Spleen (tissue), 11 donors: ENCODE measurements around the gene ABHD2. TPM values are rescaled to one million over a fixed set of nuclear protein-coding genes. Genes with fewer than 3 reads are reported as not detected.

Experiments
- DNase-seq: peaks from one replicate; pipeline ENCODE4 v3.0.0-alpha.2; 2020
- H3K27ac ChIP-seq, 8 donors: fragments of 200-600 bp; sonication (generic) in 7 of 8; 1 replicate in 4 of 8; 2 replicates in 4 of 8; pipeline versions ENCODE4 v1.5.0 to v1.8.0; 2016 to 2021; ENCODE audit warnings: inconsistent platforms in 4 of 8, mild to moderate bottlenecking in 4 of 8, moderate library complexity in 1 of 8
- H3K27me3 ChIP-seq, 7 donors: fragments of 200-600 bp; sonication (generic) in 6 of 7; replicated peaks in 1 of 7; 1 replicate in 4 of 7; 2 replicates in 3 of 7; pipeline versions ENCODE4 v1.5.0 to v1.8.0; 2016 to 2021; ENCODE audit warnings: inconsistent platforms in 3 of 7, mild to moderate bottlenecking in 1 of 7
- H3K36me3 ChIP-seq, 6 donors: fragments of 200-600 bp; sonication (generic) in 5 of 6; 1 replicate in 4 of 6; 2 replicates in 2 of 6; pipeline versions ENCODE4 v1.5.0 to v1.8.0; 2016 to 2021; ENCODE audit warnings: inconsistent platforms in 2 of 6
- H3K4me1 ChIP-seq, 6 donors: fragments of 200-600 bp; sonication (generic) in 5 of 6; 1 replicate in 3 of 6; 2 replicates in 3 of 6; pipeline versions ENCODE4 v1.5.0 to v1.8.0; 2016 to 2021; ENCODE audit warnings: inconsistent platforms in 3 of 6
- H3K4me3 ChIP-seq, 8 donors: fragments of 200-600 bp; sonication (generic) in 7 of 8; 1 replicate in 4 of 8; 2 replicates in 4 of 8; pipeline versions ENCODE4 v1.5.0 to v1.8.0; 2016 to 2021; ENCODE audit warnings: inconsistent platforms in 4 of 8, mild to moderate bottlenecking in 4 of 8, moderate library complexity in 2 of 8
- H3K9me3 ChIP-seq, 8 donors: fragments of 200-600 bp; sonication (generic) in 7 of 8; 1 replicate in 4 of 8; 2 replicates in 4 of 8; pipeline versions ENCODE4 v1.5.0 to v1.8.0; 2016 to 2021; ENCODE audit warnings: inconsistent platforms in 4 of 8
- POLR2A ChIP-seq, 3 donors: fragments of 450-650 bp; IDR thresholded peaks; one replicate each; pipeline ENCODE4 v1.5.1; 2017; ENCODE audit warnings: antibody characterized with exemption in 3 of 3, mild to moderate bottlenecking in 1 of 3
- POLR2AphosphoS5 ChIP-seq, 3 donors: sonication (generic); formaldehyde crosslinking; IDR thresholded peaks; one replicate each; pipeline ENCODE4 v1.5.1; 2017; ENCODE audit warnings: antibody characterized with exemption in 3 of 3
- WGBS, 5 donors: extraction: QIAGEN DNeasy Blood & Tissue Kit in 3 of 5; methylation state at CpG; one replicate each; pipeline versions ENCODE4 v1.1.5 to v1.1.7; 2013 to 2018; 5-methylcytosine and 5-hydroxymethylcytosine counted together
- intact Hi-C: fragments of 100-400 bp; cut with DNase I; formaldehyde crosslinking; loops from one replicate; pipeline ENCODE4 v1.15.0; 2023; ENCODE audit warnings: low total_unique reads
- polyA plus RNA-seq, 3 donors: library from polyadenylated mRNA; stranded (reverse); fragments of 200-250 nt; gene quantifications; one replicate each; pipeline ENCODE4 v1.2.1, GENCODE V29; 2013
- total RNA-seq, 7 donors: library from RNA; depleted of rRNA in 3 of 7; stranded (reverse); fragments of >200 nt in 3 of 7; fragmentation: NEBNext Ultra II Directional in 4 of 7; extraction: Animal tissue kit (Norgen Biotek cat#: 25700) in 4 of 7; gene quantifications; one replicate each; pipeline versions ENCODE4 v1.1.0 to v1.2.1, GENCODE V29; 2016 to 2021
- TF ChIP-seq, protein P1 (sequence below), 11 experiments: fragments of 200-600 bp in 7 of 11; fragments of 450-650 bp in 4 of 11; sonication (generic) in 4 of 11; IDR thresholded peaks in 8 of 11; conservative IDR thresholded peaks in 3 of 11; 1 replicate in 7 of 11; 2 replicates in 4 of 11; pipeline versions ENCODE4 v1.4.0 to v1.8.0; 2016 to 2021; ENCODE audit warnings: antibody characterized with exemption in 11 of 11, inconsistent platforms in 4 of 11, mild to moderate bottlenecking in 1 of 11
- donor health status: healthy with polysubstance abuse.
- donor health status: DM: no; HTN: no; CAD: no; lungs with moderate emphysema.
- donor health status: DM: no; HTN: no; CAD: no.
- donor health status: Bipolar disorder and iron deficiency.
- donor health status: healthy.
- donor health status: DM: no; HTN: no; CAD: no.
- donor health status: DM: yes; HTN: yes; CAD: no.

The ABHD2 gene
- total and polyA plus RNA-seq, 10 donors, result 2.1 to 158 (median 106) TPM

DNA sequence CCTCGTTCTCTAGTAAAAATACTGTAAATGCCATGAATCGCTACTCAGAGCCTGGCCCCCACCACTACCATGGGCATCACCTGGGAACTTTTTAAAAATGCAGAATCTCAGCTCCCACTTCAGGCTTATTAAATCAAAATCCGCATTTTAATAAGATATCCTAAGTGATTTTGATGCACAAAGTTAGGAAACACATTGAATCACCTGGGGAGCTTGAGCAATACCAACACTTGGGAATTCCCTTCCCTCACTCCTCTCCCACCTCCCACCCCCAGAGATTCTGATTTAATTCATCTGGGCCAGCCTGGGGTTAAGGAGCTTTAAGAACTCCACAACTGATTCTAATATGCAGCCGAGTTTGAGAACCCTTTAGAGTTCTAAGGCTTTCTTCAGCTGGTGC is 106.4 kb downstream of the ABHD2 start:
- H3K4me1 ChIP-seq, result peaks cover 0 to 15% (median 3%) of the 10 kb centered on the region in 6 donors
- 81 to 99% (median 93%) methylated on average over 4 of the region's 4 CpGs for WGBS, 5 donors
- H3K9me3 ChIP-seq, result no peaks in the 10 kb centered on the region
- no peaks in the 10 kb centered on the region for H3K27me3 ChIP-seq
- DNase-seq, result no peak
- TF ChIP-seq, protein P1, sequence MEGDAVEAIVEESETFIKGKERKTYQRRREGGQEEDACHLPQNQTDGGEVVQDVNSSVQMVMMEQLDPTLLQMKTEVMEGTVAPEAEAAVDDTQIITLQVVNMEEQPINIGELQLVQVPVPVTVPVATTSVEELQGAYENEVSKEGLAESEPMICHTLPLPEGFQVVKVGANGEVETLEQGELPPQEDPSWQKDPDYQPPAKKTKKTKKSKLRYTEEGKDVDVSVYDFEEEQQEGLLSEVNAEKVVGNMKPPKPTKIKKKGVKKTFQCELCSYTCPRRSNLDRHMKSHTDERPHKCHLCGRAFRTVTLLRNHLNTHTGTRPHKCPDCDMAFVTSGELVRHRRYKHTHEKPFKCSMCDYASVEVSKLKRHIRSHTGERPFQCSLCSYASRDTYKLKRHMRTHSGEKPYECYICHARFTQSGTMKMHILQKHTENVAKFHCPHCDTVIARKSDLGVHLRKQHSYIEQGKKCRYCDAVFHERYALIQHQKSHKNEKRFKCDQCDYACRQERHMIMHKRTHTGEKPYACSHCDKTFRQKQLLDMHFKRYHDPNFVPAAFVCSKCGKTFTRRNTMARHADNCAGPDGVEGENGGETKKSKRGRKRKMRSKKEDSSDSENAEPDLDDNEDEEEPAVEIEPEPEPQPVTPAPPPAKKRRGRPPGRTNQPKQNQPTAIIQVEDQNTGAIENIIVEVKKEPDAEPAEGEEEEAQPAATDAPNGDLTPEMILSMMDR (IDR thresholded peaks at IDR 0.05 in 8 of 11, conservative IDR thresholded peaks at IDR 0.05 in 3 of 11), result no peak
- TF ChIP-seq POLR2A (IDR thresholded peaks at IDR 0.05) (no peak), POLR2AphosphoS5 (IDR thresholded peaks at IDR 0.05) (no peak)
- no peak overlapping the region for H3K27ac ChIP-seq
- intact Hi-C loops, result no loop called here
- peaks cover 0 to 100% (median 69%) of the 10 kb centered on the region in 6 donors for H3K36me3 ChIP-seq
- no peak overlapping the region for H3K4me3 ChIP-seq

GRCh38 chr15:89195836-89196235 is 107.6 kb downstream of the ABHD2 start:
- H3K36me3 ChIP-seq, result peaks cover 0 to 100% (median 63%) of the 10 kb centered on the region in 6 donors
- H3K27me3 ChIP-seq, result no peaks in the 10 kb centered on the region
- no peak overlapping the region for H3K27ac ChIP-seq
- no peak for DNase-seq
- H3K9me3 ChIP-seq, result no peaks in the 10 kb centered on the region
- peaks cover 0 to 20% (median 3%) of the 10 kb centered on the region in 6 donors for H3K4me1 ChIP-seq
- intact Hi-C loops, result no loop called here
- WGBS, 5 donors, result 83 to 93% (median 91%) methylated on average over 8 of the region's 8 CpGs
- no peak overlapping the region for H3K4me3 ChIP-seq
- TF ChIP-seq POLR2A (IDR thresholded peaks at IDR 0.05) (no peak), POLR2AphosphoS5 (IDR thresholded peaks at IDR 0.05) (no peak)
- TF ChIP-seq, protein P1 (IDR thresholded peaks at IDR 0.05 in 8 of 11, conservative IDR thresholded peaks at IDR 0.05 in 3 of 11), result no peak

- H3K36me3 ChIP-seq, result peaks cover 0 to 100% (median 61%) of the 10 kb centered on the region in 6 donors
- H3K27ac ChIP-seq, result peak overlapping the region in 1 of 8 donors; percentile 61
- peaks cover 0 to 20% (median 3%) of the 10 kb centered on the region in 6 donors for H3K4me1 ChIP-seq
Measured at GRCh38 chr15:89196241-89196640, 108.0 kb downstream of the ABHD2 start.

DNA sequence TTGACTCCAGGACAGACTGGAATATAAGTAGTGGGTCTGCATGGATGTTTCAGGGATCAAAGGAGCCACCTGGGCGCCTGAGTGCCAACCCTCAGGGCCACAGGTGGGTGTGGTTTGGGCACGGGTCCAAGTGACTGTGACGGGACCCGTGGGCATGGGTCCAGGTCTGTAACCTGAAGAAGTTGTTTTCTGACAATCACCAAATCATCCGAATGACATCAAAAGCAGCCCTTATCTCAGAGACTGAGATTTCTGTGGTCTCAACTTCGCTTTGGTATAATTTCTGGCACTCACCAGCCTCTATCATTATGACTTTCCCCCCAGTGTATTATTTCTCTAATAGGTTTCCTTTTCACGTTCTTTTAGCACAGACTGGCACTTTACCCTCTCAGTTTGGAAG is 108.7 kb downstream of the ABHD2 start:
- peaks cover 0 to 100% (median 58%) of the 10 kb centered on the region in 6 donors for H3K36me3 ChIP-seq
- DNase-seq, result no peak
- H3K27ac ChIP-seq, result peak overlapping the region in 6 of 8 donors; percentile 2 to 63 (median 59)
- H3K9me3 ChIP-seq, result no peaks in the 10 kb centered on the region
- intact Hi-C loops, result no loop called here
- H3K27me3 ChIP-seq, result no peaks in the 10 kb centered on the region
- H3K4me3 ChIP-seq, result no peak overlapping the region
- TF ChIP-seq POLR2AphosphoS5 (IDR thresholded peaks at IDR 0.05) (peak in 1 of 3 donors; percentile 6), POLR2A (IDR thresholded peaks at IDR 0.05) (no peak)
- TF ChIP-seq, protein P1 (IDR thresholded peaks at IDR 0.05 in 8 of 11, conservative IDR thresholded peaks at IDR 0.05 in 3 of 11), result no peak
- 48 to 65% (median 58%) methylated on average over 6 to 7 of the region's 7 CpGs for WGBS, 5 donors
- H3K4me1 ChIP-seq, result peaks cover 0 to 20% (median 3%) of the 10 kb centered on the region in 6 donors

More at GRCh38 chr15:89196241-89196640, 108.0 kb downstream of the ABHD2 start:
- TF ChIP-seq POLR2A (IDR thresholded peaks at IDR 0.05), result no peak
- no peak for TF ChIP-seq POLR2AphosphoS5 (IDR thresholded peaks at IDR 0.05)
- TF ChIP-seq, protein P1 (IDR thresholded peaks at IDR 0.05 in 8 of 11, conservative IDR thresholded peaks at IDR 0.05 in 3 of 11), result no peak
- 91 to 98% (median 94%) methylated on average over 6 of the region's 6 CpGs for WGBS, 5 donors
- no peak for DNase-seq
- intact Hi-C loops, result no loop called here
- Histone ChIP-seq H3K27me3 (no peaks in the 10 kb centered on the region), H3K4me3 (no peak overlapping the region), H3K9me3 (no peaks in the 10 kb centered on the region)
